GM21529 (cell line): ENCODE results near the gene SLC35E1.
"Not testable (repeated sequence)": the region's sequence is repeated elsewhere in the genome, so short reads cannot be mapped to it uniquely, and the experiment has no call there.

Source experiments
- ATAC-seq: cut with Tn5 transposase; IDR thresholded peaks from one replicate; pipeline ENCODE4 v1.9.1; 2021; ENCODE audit not compliant: unreplicated experiment

The SLC35E1 gene

DNA sequence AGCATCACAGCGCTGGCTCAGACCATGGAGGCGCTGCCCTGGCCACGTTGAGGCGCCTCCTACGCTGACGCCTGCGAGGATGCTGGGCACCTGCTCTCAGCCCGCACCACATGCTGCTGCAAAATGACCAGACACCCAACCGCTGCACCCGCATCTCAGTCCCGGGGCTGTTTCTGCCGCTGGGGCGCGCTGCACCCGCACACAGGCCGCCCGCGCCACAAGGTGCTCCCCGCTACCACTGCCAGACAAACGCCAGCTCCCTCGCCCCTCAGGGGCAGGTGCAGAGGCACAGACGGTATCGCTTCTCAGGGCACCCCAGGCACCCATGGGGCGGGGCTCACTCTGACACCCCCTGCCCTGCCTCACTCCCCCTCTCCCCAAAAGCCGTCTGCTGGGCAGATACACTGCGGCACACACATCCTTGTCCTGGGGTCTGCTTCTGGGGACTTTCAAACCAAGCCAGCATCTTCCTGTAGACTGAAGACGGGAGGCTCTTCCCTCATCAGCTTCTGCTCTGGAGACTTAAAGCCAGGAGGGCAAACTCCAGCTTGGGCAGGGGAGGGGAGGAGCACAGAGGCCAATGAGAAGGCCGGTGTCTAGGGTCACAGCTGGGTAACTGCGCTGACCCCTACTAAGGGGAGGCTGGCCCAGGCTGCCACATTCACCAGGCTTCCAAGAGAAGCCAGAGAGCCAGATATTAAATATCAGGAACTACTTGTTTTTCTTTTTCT lies 46.3 kb downstream of the SLC35E1 start:
- no peak for ATAC-seq

DNA sequence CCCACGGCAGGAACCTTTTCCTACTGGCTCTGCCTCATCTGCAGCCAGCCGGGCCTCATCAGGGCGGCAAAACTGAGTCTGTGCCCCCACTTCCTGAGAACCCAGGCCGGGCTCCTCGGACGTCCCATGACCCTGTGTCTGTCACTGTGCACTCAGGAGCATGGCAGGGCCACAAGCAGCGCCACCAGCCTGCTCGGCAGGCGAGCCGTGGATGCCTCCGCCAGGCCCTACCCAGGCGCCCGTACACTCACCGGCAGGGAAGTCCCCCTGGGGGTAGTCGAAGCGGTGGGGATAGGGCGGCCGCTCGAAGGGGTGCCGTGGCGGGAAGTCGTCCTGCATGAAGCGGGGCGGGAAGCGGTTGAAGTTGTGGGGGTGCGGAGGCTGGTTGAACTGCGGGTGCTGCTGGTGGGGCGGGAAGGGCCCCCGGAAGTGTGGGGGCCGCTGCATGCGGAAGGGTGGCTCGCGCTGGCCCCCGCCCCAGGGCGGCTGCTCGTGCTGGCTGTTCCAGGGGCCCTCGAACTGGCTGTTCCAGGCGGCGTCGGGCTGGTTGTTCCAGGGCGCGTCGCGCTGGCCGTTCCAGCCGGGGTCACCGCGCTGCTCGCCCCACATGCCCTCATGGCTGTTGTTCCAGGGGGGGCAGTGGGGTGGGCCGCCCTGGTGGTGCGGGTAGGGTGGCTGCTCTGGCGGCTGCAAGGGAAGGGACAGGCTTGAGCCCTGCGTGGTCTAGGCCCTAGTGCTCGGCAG lies 47.1 kb downstream of the SLC35E1 start:
- ATAC-seq: no peak

GRCh38 chr19:16522559-16523377 lies 49.4 kb downstream of the SLC35E1 start:
- no peak for ATAC-seq

DNA sequence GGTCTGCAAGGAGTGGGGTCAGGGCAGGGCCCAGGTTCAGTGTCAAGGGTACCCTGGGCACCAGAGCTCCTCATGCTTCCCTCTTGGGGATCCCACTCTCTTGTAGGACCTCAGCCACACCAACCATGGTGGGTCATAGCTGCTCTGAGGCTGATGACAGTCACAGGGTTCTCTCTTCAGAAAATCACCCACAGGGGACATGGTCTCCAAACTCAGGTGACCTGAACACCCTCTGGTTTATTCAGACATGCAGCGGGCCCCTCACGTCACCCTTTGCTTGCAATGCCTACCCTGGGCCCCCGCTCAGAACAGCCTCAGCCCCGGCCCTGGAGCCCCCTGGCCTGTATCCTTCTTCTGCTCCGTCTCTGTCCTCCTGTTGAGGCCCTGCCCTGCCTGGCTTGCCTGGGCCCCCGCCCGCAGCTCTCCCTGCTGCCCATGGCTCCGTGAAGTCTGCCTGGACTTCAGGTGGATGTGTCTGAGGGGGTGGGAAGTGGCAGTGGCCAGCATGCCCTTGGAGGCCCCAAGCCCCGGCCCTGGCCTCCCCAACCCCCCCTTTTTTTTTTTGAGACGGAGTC lies 50.4 kb downstream of the SLC35E1 start:
- no peak for ATAC-seq

DNA sequence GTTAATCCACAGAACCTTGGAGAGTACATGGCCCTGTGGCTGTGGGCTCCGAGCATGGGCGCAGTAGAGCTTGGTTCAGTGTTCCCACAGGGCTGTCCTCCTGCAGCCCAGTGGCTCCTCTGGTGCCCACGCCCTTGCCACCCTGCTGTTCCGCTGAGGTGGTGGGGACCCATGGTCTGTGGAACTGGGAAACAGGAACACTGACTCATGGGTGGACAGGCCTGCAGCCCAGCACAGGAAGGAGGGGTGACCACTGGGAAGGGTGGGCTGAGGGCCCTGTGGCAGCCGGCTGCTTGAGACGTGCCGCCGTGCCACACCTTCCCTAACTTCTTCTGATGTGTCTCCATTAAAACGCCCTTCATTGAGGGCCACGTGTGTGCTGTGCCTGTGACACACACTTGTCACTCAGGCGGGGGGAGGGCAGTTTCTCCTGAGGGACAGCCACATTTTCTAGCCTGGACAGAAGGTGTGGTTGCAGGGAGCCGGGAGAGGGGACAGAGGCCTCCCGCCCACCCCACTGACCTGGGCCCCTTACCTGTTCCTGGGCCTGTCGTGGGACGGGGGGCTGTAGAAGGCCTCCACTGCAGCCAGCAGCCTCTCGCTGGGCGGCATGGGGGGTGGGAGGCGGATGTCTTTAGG lies 51.1 kb downstream of the SLC35E1 start:
- ATAC-seq: no peak

GRCh38 chr19:16520074-16520973 lies 51.9 kb downstream of the SLC35E1 start:
- ATAC-seq: no peak

- ATAC-seq: no peak
Observed at GRCh38 chr19:16519230-16519687, 53.0 kb downstream of the SLC35E1 start.

GRCh38 chr19:16518483-16519229 lies 53.6 kb downstream of the SLC35E1 start:
- no peak for ATAC-seq

DNA sequence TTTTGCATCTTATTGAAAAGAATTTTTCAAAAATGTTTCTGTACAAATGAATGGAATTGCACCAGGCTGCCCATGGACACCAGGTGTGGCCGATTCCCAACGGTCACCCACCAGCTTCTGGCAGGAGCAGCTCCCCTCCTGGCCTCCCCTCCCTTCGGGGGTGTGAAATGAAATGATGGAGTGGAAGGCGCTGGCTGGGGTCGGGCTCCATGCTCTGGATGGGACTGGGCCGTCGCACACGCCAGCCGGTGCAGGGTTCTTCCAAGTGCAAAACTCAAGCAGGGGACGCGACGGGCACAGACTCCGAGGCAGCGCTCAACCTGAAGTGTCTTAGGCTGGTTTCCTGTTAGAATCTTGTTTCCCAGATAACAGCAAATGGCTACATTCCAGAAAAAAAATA lies 54.2 kb downstream of the SLC35E1 start:
- ATAC-seq: no peak

DNA sequence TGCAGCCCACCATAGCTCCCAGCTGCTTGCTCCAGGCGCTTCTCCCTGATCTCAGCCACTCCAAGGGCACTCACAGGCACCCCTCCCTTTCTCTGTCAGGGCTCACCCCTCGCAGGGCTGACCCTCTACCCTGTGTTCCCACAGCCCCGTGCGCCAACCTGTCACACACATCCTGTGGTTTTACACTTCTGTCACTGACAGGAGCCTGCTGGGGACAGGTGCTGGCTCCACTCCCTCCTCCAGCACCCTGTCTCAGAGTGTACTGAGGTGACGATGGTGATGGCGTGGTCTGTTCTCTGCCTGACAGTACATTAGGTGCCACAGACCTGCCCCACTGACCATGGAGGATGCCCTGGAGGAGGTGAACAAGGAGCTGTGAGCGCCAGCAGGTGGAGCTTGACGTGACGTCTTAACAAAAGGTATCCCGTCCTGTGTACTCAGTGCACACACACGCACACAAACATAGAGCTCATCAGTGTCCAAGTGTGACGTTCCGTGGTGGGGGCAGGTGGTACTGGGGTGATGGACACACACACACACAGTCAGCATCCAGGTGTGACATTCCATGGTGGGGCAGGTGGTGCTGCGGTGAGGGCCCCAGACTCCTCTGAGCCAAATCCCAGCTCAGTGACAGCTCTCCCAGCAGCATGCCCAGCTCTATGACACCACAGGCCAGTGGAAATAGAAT lies 55.1 kb downstream of the SLC35E1 start:
- no peak for ATAC-seq

- no peak for ATAC-seq
Observed at GRCh38 chr19:16516381-16516780, 55.8 kb downstream of the SLC35E1 start.

DNA sequence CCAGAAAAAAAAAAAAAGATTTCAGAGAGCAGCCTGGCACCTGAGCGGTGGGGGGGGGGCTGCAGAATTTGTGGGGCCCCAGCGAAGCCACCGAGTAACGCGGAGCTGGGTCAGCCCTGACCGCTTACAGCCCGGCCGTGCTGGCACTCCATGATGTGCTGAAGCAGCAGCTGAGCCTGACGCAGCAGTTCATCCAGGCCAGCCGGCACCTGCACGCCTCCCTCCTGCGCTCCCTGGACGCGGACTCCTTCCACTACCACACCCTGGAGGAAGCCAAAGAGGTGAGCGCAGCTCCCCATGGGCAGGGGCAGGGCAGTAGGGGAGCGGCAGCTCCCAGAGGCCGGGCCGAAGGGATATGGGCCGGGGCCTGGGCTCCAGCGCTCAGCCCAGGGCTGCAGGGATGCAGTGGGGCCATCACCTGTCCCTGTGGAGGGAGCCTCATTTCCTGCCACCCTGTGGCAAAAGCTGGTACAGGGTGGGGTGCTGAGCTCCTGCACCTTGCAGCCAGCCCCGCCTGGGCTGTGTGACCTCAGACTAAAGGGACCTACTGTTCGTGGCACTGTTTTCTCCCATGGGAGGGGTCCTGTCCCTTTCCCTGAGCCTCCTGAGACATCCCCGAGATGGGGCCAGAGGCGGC lies 57.7 kb downstream of the SLC35E1 start:
- no peak for ATAC-seq

DNA sequence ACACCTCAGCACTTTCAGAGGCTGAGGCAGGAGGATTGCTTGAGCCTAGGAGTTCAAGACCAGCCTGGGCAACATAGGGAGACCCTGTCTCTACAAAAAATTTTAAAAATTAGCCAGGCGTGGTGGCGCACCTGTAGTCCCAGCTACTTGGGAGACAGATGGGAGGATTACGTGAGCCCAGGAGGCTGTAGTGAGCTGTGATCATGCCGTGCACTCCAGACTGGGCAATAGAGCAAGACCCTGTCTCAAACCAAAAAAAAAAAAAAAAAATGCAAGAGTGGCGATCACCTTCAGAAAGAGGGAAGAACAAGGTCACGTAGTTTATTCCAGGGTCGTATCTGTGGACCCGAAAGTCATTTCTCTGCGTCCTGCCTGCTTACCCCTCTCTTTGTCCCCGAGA lies 59.6 kb downstream of the SLC35E1 start:
- not testable (repeated sequence) for ATAC-seq

DNA sequence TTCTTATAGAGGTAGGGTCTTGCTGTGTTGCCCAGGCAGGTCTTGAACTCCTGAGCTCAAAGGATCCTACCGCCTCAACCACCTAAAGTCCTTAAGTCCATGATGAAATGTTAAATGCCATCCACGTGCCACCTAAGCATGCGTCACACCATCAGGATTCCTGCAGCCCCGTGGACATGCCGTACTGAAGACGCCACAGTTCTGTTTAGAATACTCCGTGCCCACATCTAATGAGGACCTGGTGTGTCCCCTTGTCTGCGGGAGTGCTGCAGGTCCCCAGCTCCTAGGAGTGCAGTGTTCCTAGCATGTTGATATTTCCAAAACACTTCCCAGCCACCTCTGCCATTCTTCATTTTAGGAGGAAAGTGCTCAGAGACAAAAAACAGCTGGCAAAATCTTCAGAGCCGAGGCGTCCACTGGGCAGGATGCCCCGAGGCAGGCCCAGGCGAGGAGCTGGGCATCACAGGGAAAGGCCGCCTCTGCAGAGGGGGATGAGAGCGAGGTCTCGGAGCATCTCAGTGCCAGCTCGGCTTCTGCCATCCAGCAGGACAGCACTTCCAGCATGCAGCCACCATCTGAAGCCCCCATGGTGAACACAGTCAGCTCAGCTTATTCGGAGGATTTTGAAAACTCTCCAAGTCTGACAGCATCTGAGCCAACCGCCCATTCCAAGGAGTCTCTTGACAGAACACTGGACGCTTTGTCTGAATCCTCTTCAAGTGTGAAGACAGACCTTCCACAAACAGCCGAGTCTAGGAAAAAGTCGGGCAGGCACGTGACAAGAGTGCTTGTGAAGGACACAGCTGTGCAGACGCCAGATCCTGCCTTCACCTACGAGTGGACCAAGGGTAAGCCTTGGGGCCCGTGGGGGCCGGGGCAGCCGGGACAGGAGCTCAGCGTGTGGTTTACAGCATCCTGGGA lies 62.8 kb downstream of the SLC35E1 start:
- ATAC-seq: no peak

- ATAC-seq: no peak
Observed at GRCh38 chr19:16508546-16508945, 63.7 kb downstream of the SLC35E1 start.

GRCh38 chr19:16506961-16507360 lies 65.3 kb downstream of the SLC35E1 start:
- no peak for ATAC-seq

DNA sequence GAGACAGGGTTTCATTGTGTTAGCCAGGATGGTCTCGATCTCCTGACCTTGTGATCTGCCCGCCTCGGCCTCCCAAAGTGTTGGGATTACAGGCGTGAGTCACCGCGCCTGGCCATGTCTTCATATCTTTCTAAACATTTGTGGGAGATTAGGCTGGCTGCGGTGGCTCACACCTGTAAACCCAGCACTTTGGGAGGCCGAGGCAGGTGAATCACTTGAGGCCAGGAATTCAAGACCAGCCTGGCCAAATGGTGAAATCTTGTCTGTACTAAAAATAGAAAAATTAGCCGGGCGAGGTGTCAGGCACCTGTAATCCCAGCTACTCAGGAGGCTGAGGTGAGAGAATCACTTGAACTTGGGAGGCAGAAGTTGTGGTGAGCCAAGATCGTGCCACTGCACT lies 66.1 kb downstream of the SLC35E1 start:
- ATAC-seq: not testable (repeated sequence)
